Astrocyte (in vitro differentiated cells and primary cell): ENCODE data around the gene KCNE1. TPM values are rescaled to one million over a fixed set of nuclear protein-coding genes. Genes with fewer than 3 reads are reported as not detected.
A peak's percentile ranks its signal among the peaks of the same experiment; 100 is the strongest.
"Not testable (repeated sequence)": the region's sequence is repeated elsewhere in the genome, so short reads cannot be mapped to it uniquely, and the experiment has no call there.

Source experiments
- DNase-seq: peaks from one replicate; pipeline ENCODE4 v3.0.0-alpha.2; 2010; ENCODE audit warnings: low read depth
- FAIRE-seq: peaks from 2 replicates; lab custom pipeline; 2011; peaks lifted over from hg19 to GRCh38; lab: Jason Lieb, UNC
- H2AFZ ChIP-seq: 2 replicates; pipeline ENCODE4 v1.6.0; 2012; ENCODE audit warnings: low read depth, low read length, inconsistent platforms
- H3K27ac ChIP-seq: 2 replicates; pipeline ENCODE4 v1.5.1; 2011; ENCODE audit warnings: low read depth, low read length, inconsistent platforms
- H3K27me3 ChIP-seq: 2 replicates; pipeline ENCODE4 v1.6.0; 2011; ENCODE audit warnings: low read length, inconsistent platforms; ENCODE audit not compliant: insufficient read depth
- H3K36me3 ChIP-seq: 2 replicates; pipeline ENCODE4 v1.5.1; 2011; ENCODE audit warnings: low read length, inconsistent platforms; ENCODE audit not compliant: insufficient read depth
- H3K4me1 ChIP-seq: 2 replicates; pipeline ENCODE4 v1.5.1; 2011; ENCODE audit warnings: low read length, inconsistent platforms; ENCODE audit not compliant: insufficient read depth
- H3K4me2 ChIP-seq: 2 replicates; pipeline ENCODE4 v1.6.0; 2012; ENCODE audit warnings: low read length, inconsistent platforms
- H3K4me3 ChIP-seq: 2 replicates; pipeline ENCODE4 v1.5.1; 2011; ENCODE audit warnings: low read depth, mild to moderate bottlenecking, low read length, inconsistent platforms; ENCODE audit not compliant: insufficient read depth
- H3K79me2 ChIP-seq: 2 replicates; pipeline ENCODE4 v1.6.0; 2012; ENCODE audit warnings: mild to moderate bottlenecking, low read length, inconsistent platforms; ENCODE audit not compliant: insufficient read depth
- H3K9ac ChIP-seq: 2 replicates; pipeline ENCODE4 v1.6.0; 2012; ENCODE audit warnings: mild to moderate bottlenecking, low read length, inconsistent platforms
- H3K9me3 ChIP-seq: 2 replicates; pipeline ENCODE4 v1.5.1; 2012; ENCODE audit warnings: low read depth, mild to moderate bottlenecking, low read length, inconsistent platforms; ENCODE audit not compliant: insufficient read depth
- H4K20me1 ChIP-seq: 2 replicates; pipeline ENCODE4 v1.6.0; 2012; ENCODE audit warnings: low read length, inconsistent platforms; ENCODE audit not compliant: insufficient read depth
- H3K27ac Mint-ChIP-seq: one replicate; pipeline ENCODE4 v1.8.0; 2021; ENCODE audit warnings: mild to moderate bottlenecking, mixed read lengths; ENCODE audit not compliant: unreplicated experiment
- H3K27me3 Mint-ChIP-seq: one replicate; pipeline ENCODE4 v1.8.0; 2021; ENCODE audit warnings: low read depth, mixed read lengths; ENCODE audit not compliant: unreplicated experiment
- H3K36me3 Mint-ChIP-seq: one replicate; pipeline ENCODE4 v1.8.0; 2021; ENCODE audit warnings: low read depth, mixed read lengths; ENCODE audit not compliant: unreplicated experiment
- H3K4me1 Mint-ChIP-seq: one replicate; pipeline ENCODE4 v1.8.0; 2021; ENCODE audit warnings: low read depth, mixed read lengths; ENCODE audit not compliant: unreplicated experiment
- H3K4me3 Mint-ChIP-seq: one replicate; pipeline ENCODE4 v1.8.0; 2021; ENCODE audit warnings: mild to moderate bottlenecking, moderate library complexity, mixed read lengths; ENCODE audit not compliant: unreplicated experiment
- H3K9me3 Mint-ChIP-seq: one replicate; pipeline ENCODE4 v1.8.0; 2021; ENCODE audit warnings: mild to moderate bottlenecking, mixed read lengths; ENCODE audit not compliant: unreplicated experiment
- total RNA-seq: library from RNA; stranded (reverse); gene quantifications from 2 replicates; pipeline ENCODE4 v1.2.1, GENCODE V29; 2021

KCNE1 gene
- total RNA-seq, 1 donor from 2014 or later = 0.73 TPM

DNA sequence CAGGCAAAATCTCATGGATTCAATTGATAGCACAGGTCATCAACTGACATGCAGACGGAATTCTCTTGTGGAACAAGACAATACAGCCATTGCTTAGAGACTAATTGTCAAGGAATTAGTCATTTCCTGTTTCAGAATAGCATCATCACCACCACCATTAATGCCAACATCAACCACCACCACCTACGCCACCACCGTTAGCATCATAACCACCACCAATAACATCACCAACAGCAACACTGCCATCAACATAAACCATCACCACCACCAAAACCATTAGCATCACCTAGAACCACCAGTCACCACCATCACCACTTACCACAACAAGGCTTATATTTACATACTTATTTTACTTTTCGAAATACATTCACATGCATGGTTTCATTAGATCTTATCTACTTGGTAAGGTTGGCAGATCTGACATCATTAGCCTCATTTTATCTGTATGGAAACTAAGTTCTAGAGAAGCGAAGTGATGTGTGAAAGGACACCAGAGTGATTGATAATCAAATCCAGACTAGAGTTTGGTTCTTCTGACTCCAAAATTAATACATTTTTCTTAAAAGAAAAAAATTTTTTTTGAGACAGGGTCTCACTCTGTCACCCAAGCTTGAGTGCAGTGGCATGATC, 94.4 kb downstream of the KCNE1 start:
- H3K36me3 ChIP-seq, H3K27me3 ChIP-seq, H2AFZ ChIP-seq, H3K9me3 ChIP-seq, H4K20me1 ChIP-seq, H3K36me3 Mint-ChIP-seq, H3K9me3 Mint-ChIP-seq, H3K27ac ChIP-seq, H3K4me3 ChIP-seq, H3K27me3 Mint-ChIP-seq, H3K4me3 Mint-ChIP-seq, H3K79me2 ChIP-seq, H3K9ac ChIP-seq, H3K4me1 ChIP-seq, H3K4me2 ChIP-seq, H3K4me1 Mint-ChIP-seq, H3K27ac Mint-ChIP-seq, DNase-seq: not testable (repeated sequence)
- FAIRE-seq = peak; percentile 47

DNA sequence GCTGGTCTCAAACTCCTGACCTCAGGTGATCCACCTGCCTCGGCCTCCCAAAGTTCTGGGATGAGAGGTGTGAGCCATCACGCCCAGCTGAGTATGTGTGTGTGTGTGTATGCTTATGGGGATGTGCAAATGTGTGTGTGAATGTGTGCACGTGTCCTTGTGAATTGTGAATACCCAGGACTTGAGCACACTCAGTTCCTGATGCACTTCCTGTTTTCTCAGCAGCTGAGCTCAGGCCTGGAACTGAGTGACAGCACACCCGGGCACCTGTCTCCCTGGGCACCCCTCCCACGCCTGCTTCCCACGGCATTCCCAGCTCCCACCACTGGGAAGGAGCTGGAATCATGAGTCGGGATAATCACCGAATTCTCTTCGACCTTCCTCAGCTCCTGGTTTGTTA, 104.7 kb downstream of the KCNE1 start:
- not testable (repeated sequence) for H3K27me3 Mint-ChIP-seq, H3K4me2 ChIP-seq, H3K79me2 ChIP-seq, FAIRE-seq, H3K9me3 ChIP-seq, H3K27ac ChIP-seq, H3K4me1 Mint-ChIP-seq, H3K27me3 ChIP-seq, H3K4me3 Mint-ChIP-seq, H3K9me3 Mint-ChIP-seq, H3K36me3 Mint-ChIP-seq, H2AFZ ChIP-seq, H3K27ac Mint-ChIP-seq, H3K4me1 ChIP-seq, H4K20me1 ChIP-seq, H3K36me3 ChIP-seq, H3K4me3 ChIP-seq, DNase-seq, H3K9ac ChIP-seq

DNA sequence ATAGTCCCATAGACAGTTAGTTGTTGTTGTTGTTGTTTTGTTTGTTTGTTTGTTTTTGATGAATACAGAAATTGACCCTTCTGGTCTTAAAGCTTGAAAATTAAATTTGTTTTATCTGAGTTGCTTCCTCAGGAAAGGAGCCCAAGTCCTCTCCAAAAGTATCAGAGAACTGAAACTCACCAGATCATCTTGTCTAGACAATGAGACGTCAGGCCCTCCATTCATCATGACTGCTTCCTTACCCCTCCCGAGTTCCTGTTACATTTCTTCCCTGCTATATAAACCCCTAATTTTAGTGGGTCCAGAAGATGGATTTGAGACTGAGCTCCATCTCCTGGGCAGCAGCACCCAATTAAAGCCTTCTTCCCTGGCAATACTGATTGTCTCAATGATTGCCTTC, 105.3 kb downstream of the KCNE1 start:
- not testable (repeated sequence) for H3K4me1 ChIP-seq, H3K9me3 ChIP-seq, H3K4me3 ChIP-seq, H3K27me3 ChIP-seq, H3K9me3 Mint-ChIP-seq, H3K4me1 Mint-ChIP-seq, H3K79me2 ChIP-seq, H3K27ac ChIP-seq, H3K36me3 ChIP-seq, DNase-seq, FAIRE-seq, H3K4me2 ChIP-seq, H4K20me1 ChIP-seq, H3K27me3 Mint-ChIP-seq, H3K9ac ChIP-seq, H3K4me3 Mint-ChIP-seq, H3K36me3 Mint-ChIP-seq, H3K27ac Mint-ChIP-seq, H2AFZ ChIP-seq

DNA sequence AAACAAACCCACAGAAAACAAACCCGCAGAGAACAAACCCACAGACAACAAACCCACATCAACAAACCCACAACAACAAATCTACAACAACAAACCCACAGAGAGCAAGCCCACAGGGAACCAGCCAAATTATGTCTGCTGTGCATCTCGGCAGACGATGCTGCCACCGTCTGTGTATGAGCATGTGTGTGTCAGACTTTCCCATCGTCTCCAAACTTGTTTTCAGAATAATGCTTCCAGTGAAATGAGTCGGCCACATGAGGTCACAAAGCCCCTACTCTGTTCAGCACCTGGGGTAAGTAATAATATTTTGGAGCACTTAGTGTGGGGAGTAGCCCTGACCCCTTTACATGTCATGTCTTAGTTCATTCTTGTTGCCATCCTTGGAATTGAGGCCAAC, 105.9 kb downstream of the KCNE1 start:
- H3K9ac ChIP-seq, H2AFZ ChIP-seq, H3K36me3 ChIP-seq, H3K27ac ChIP-seq, H3K9me3 ChIP-seq, H3K27me3 ChIP-seq, H3K36me3 Mint-ChIP-seq, H3K4me1 ChIP-seq, H4K20me1 ChIP-seq, H3K79me2 ChIP-seq, H3K9me3 Mint-ChIP-seq, H3K4me3 Mint-ChIP-seq, H3K27me3 Mint-ChIP-seq, FAIRE-seq, DNase-seq, H3K4me2 ChIP-seq, H3K27ac Mint-ChIP-seq, H3K4me1 Mint-ChIP-seq, H3K4me3 ChIP-seq: not testable (repeated sequence)

DNA sequence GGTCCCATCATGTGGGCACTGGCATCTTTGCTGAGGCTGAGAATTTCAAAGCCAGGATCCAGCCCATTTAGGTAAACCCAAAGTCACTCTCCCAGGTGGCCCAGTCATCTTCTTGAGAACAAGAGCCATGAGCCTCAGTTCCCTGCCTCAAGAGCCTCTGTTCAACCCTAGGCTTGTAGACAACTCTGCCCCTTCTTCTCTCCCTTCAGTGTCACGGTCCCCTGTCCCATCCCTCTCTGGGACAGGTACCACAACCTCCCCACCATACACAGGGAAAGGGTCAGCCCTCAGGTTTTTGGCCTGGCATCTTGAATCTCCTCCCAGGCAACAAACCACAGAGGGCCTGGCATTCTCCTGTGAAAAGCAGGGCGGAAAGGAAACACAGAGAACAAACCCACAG, 106.3 kb downstream of the KCNE1 start:
- not testable (repeated sequence) for H2AFZ ChIP-seq, H3K9me3 Mint-ChIP-seq, H3K4me3 Mint-ChIP-seq, H3K4me3 ChIP-seq, H3K36me3 ChIP-seq, H3K9ac ChIP-seq, H3K4me1 ChIP-seq, H3K4me2 ChIP-seq, DNase-seq, H3K27ac ChIP-seq, H3K9me3 ChIP-seq, H3K27ac Mint-ChIP-seq, H3K27me3 Mint-ChIP-seq, H4K20me1 ChIP-seq, FAIRE-seq, H3K27me3 ChIP-seq, H3K36me3 Mint-ChIP-seq, H3K79me2 ChIP-seq, H3K4me1 Mint-ChIP-seq

DNA sequence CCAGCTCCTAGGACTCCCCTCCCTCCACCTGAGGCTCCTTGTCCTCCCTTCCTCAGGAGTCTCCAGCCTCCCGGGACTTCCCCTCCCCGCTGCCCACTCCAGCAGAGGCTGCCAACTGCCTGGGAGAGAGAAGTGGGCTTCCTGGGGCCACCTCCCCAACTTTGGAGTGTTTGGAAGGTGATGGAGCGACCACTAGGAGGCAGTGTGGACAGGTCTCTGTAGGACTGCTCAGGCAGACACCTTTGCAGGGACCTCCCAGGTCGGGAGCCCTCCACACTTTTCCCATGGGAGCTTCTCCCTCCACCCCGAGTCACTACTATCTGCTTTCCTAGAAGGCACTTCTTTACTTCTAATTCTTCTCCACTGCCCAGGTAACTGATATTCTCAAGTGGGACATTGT, 107.3 kb downstream of the KCNE1 start:
- not testable (repeated sequence) for H3K27me3 ChIP-seq, H3K27ac Mint-ChIP-seq, H3K4me1 ChIP-seq, H3K36me3 Mint-ChIP-seq, FAIRE-seq, H3K4me2 ChIP-seq, H2AFZ ChIP-seq, H3K9me3 Mint-ChIP-seq, H3K4me3 ChIP-seq, H3K4me3 Mint-ChIP-seq, H4K20me1 ChIP-seq, H3K9ac ChIP-seq, H3K79me2 ChIP-seq, H3K27me3 Mint-ChIP-seq, H3K36me3 ChIP-seq, H3K4me1 Mint-ChIP-seq, H3K27ac ChIP-seq, H3K9me3 ChIP-seq, DNase-seq
